ENCODE measurements around the gene KIZ. TPM values are rescaled to one million over a fixed set of nuclear protein-coding genes. Genes with fewer than 3 reads are reported as not detected.

KIZ gene
- total RNA-seq, 1 donor: 19.4 TPM

GRCh38 chr20:21230686-21231085 lies 104.8 kb downstream of the KIZ start:
- no peak for DNase-seq (ENCODE audit: low read depth)
- TF ChIP-seq, protein P1, sequence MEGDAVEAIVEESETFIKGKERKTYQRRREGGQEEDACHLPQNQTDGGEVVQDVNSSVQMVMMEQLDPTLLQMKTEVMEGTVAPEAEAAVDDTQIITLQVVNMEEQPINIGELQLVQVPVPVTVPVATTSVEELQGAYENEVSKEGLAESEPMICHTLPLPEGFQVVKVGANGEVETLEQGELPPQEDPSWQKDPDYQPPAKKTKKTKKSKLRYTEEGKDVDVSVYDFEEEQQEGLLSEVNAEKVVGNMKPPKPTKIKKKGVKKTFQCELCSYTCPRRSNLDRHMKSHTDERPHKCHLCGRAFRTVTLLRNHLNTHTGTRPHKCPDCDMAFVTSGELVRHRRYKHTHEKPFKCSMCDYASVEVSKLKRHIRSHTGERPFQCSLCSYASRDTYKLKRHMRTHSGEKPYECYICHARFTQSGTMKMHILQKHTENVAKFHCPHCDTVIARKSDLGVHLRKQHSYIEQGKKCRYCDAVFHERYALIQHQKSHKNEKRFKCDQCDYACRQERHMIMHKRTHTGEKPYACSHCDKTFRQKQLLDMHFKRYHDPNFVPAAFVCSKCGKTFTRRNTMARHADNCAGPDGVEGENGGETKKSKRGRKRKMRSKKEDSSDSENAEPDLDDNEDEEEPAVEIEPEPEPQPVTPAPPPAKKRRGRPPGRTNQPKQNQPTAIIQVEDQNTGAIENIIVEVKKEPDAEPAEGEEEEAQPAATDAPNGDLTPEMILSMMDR (IDR thresholded peaks at IDR 0.05; ENCODE audit: insufficient read depth, low read length): no peak
- H3K4me3 ChIP-seq (ENCODE audit: low read depth, low read length): no peak overlapping the region

GRCh38 chr20:21232546-21233280 lies 106.8 kb downstream of the KIZ start:
- no peak overlapping the region for H3K4me3 ChIP-seq (ENCODE audit: low read depth, low read length)
- TF ChIP-seq, protein P1 (IDR thresholded peaks at IDR 0.05; ENCODE audit: insufficient read depth, low read length): no peak
- DNase-seq (ENCODE audit: low read depth): no peak

GRCh38 chr20:21234324-21234723 lies 108.4 kb downstream of the KIZ start:
- TF ChIP-seq, protein P1 (IDR thresholded peaks at IDR 0.05; ENCODE audit: insufficient read depth, low read length): no peak
- no peak overlapping the region for H3K4me3 ChIP-seq (ENCODE audit: low read depth, low read length)
- no peak for DNase-seq (ENCODE audit: low read depth)

DNA sequence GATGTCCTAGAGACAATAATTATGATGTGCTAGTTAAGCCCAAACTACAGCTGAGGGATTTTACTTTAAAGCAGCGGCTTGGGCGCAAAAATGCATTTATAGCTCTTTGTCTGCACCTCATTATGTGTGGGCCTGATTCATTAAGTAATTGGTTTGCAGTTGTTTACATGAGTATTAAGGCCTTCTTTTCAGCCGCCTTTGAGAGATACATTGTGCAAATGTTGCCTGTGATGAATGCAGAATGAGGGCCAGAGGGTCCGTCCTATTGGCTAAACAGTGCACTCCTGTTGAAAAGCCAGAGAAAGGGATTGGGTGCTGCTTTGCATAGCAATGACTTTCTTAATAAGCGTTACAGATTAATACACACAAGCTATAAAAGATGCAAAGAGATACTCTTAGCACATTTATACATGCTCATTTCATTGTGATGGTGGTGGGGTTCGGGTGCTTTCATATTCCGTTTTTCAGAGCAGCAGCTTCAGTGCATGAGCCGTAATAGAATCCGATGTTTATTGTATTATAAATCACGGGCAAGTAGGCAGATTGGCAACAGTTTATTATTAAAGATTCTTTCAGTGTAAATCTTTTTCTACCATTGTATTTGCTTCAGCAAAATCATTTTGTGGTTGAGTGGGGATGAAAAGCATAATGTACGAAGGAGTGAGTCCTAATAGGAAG lies 109.1 kb downstream of the KIZ start:
- H3K4me3 ChIP-seq (ENCODE audit: low read depth, low read length): no peak overlapping the region
- no peak for DNase-seq (ENCODE audit: low read depth)
- TF ChIP-seq, protein P1 (IDR thresholded peaks at IDR 0.05; ENCODE audit: insufficient read depth, low read length): no peak

DNA sequence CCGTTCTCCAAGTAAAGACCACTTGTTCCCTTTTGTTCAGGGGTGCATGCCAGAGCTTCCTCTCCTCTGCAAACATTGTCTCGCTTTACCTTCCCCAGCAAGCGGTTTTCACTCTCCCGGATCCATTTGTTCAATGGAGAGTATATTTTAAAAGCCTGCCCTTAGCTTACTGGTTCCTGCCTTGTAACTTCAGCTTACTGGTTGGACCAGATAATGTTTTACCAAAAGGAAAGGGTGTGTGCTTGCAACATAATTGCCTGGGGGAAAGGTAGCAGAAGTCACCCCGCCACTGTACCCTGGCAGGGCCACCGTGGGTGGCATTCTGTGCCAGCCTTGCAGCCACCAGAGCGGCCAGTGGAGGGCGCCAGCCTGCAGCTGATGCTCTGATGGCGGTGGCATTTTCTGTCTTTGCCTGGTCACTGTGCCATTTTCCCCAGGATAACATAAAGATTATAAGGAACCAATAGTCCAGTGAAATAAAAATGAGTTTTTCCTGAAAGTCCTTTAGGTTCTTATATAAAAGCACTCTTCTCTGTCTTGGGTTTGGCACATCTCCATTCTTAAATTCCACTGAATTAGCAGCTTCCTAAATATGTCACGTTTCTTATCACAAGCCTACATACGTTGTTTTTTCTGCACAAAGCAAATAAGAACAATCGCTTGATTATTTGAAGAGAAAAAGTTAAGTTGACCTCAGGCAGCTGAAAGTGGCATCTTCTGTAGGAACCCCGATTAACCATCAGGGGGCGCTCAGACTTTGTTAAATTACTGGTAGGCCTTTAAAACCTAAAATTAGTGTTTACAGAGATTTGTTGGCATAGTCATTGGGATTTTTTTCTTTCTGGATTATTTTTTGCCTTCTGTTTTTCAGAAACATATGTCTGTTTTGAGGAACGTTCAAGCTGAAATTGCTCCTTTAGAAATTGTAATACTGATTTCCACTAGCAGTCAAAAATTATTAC lies 109.9 kb downstream of the KIZ start:
- TF ChIP-seq, protein P1 (IDR thresholded peaks at IDR 0.05; ENCODE audit: insufficient read depth, low read length): peak; percentile 92
- DNase-seq (ENCODE audit: low read depth): peak; percentile 82
- H3K4me3 ChIP-seq (ENCODE audit: low read depth, low read length): no peak overlapping the region

- no peak overlapping the region for H3K4me3 ChIP-seq (ENCODE audit: low read depth, low read length)
- peak; percentile 13 for DNase-seq (ENCODE audit: low read depth)
- TF ChIP-seq, protein P1 (IDR thresholded peaks at IDR 0.05; ENCODE audit: insufficient read depth, low read length): no peak
Observed at GRCh38 chr20:21237956-21238799, 112.3 kb downstream of the KIZ start.
